Measurements from ENCODE around the gene HIVEP2.

- no peak for TF ChIP-seq CTCF (IDR thresholded peaks at IDR 0.05)
- TF ChIP-seq POLR2AphosphoS5 (IDR thresholded peaks at IDR 0.05): no peak
- no peak for TF ChIP-seq POLR2A (IDR thresholded peaks at IDR 0.05)
- TF ChIP-seq EP300 (IDR thresholded peaks at IDR 0.05): no peak
Observed at GRCh38 chr6:142906945-142907470, 38.0 kb downstream of the HIVEP2 start.

Data from stomach (tissue), 4 donors.